Muscle layer of duodenum (tissue), 2 donors: ENCODE measurements around the gene CAMK2N1.
"Not testable (repeated sequence)": the region's sequence is repeated elsewhere in the genome, so short reads cannot be mapped to it uniquely, and the experiment has no call there.

Experiments used
- H3K27ac ChIP-seq: one replicate; pipeline ENCODE4 v1.7.0; 2013; ENCODE audit warnings: mild to moderate bottlenecking, low read length
- H3K27me3 ChIP-seq: one replicate; pipeline ENCODE4 v1.7.0; 2013; ENCODE audit warnings: low read depth, mild to moderate bottlenecking, control low read depth, low read length
- H3K36me3 ChIP-seq, 2 donors: one replicate each; pipeline ENCODE4 v1.7.0; 2013; ENCODE audit warnings: low read length in 2 of 2, control low read depth in 1 of 2, mild to moderate bottlenecking in 1 of 2; ENCODE audit not compliant: insufficient read depth in 2 of 2, control insufficient read depth in 1 of 2
- H3K4me1 ChIP-seq, 2 donors: one replicate each; pipeline ENCODE4 v1.7.0; 2013; ENCODE audit warnings: low read length in 2 of 2, mild to moderate bottlenecking in 2 of 2, control low read depth in 1 of 2, moderate library complexity in 1 of 2; ENCODE audit not compliant: insufficient read depth in 2 of 2, control insufficient read depth in 1 of 2
- H3K4me3 ChIP-seq, 2 donors: one replicate each; pipeline ENCODE4 v1.7.0; 2013; ENCODE audit warnings: low read length in 2 of 2, low read depth in 1 of 2, mild to moderate bottlenecking in 1 of 2
- H3K9me3 ChIP-seq, 2 donors: one replicate each; pipeline ENCODE4 v1.7.0; 2013; ENCODE audit warnings: low read length in 2 of 2, control low read depth in 1 of 2, mild to moderate bottlenecking in 1 of 2; ENCODE audit not compliant: control insufficient read depth in 1 of 2
- donor health status: healthy.

Gene CAMK2N1

GRCh38 chr1:20485527-20486456 is at the start of gene CAMK2N1:
Gene CAMK2N1 (minus strand): TSS chr1:20486210. CDS start chr1:20485379, 831 bp downstream.
- H3K27ac ChIP-seq, result peak within 1 kb of the TSS; percentile 88
- peak within 1 kb of the TSS; percentile 74 to 87 for H3K4me3 ChIP-seq
- no peaks in the 10 kb centered on the region for H3K27me3 ChIP-seq

GRCh38 chr1:20534659-20535417 is 48.8 kb upstream of the CAMK2N1 start:
- H3K4me1 ChIP-seq, result no peaks in the 10 kb centered on the region
- no peak overlapping the region for H3K27ac ChIP-seq
- no peak overlapping the region for H3K4me3 ChIP-seq
- no peaks in the 10 kb centered on the region for H3K9me3 ChIP-seq
- H3K36me3 ChIP-seq, result no peaks in the 10 kb centered on the region
- H3K27me3 ChIP-seq, result peaks cover 7% of the 10 kb centered on the region

More at GRCh38 chr1:20485527-20486456, at the start of gene CAMK2N1:
- H3K9me3 ChIP-seq, result no peaks in the 10 kb centered on the region
- H3K36me3 ChIP-seq, result no peaks in the 10 kb centered on the region
- peaks cover 0 to 35% of the 10 kb centered on the region in 2 donors for H3K4me1 ChIP-seq

- Histone ChIP-seq H3K27ac (no peak overlapping the region), H3K4me1 (no peaks in the 10 kb centered on the region), H3K9me3 (no peaks in the 10 kb centered on the region), H3K36me3 (no peaks in the 10 kb centered on the region), H3K27me3 (peaks cover 7% of the 10 kb centered on the region), H3K4me3 (no peak overlapping the region)
Measured at GRCh38 chr1:20533635-20534034, 47.6 kb upstream of the CAMK2N1 start.

GRCh38 chr1:20530901-20531300 is 44.9 kb upstream of the CAMK2N1 start:
- Histone ChIP-seq H3K4me3 (no peak overlapping the region), H3K27ac (no peak overlapping the region), H3K9me3 (no peaks in the 10 kb centered on the region), H3K36me3 (no peaks in the 10 kb centered on the region), H3K27me3 (peaks cover 7% of the 10 kb centered on the region), H3K4me1 (no peaks in the 10 kb centered on the region)

GRCh38 chr1:20530306-20530705 is 44.3 kb upstream of the CAMK2N1 start:
- H3K27ac ChIP-seq, result no peak overlapping the region
- peaks cover 7% of the 10 kb centered on the region for H3K27me3 ChIP-seq
- H3K4me1 ChIP-seq, result no peaks in the 10 kb centered on the region
- no peak overlapping the region for H3K4me3 ChIP-seq
- no peaks in the 10 kb centered on the region for H3K36me3 ChIP-seq
- H3K9me3 ChIP-seq, result no peaks in the 10 kb centered on the region

- Histone ChIP-seq H3K4me3 (no peak overlapping the region), H3K9me3 (no peaks in the 10 kb centered on the region), H3K27me3 (peaks cover 7% of the 10 kb centered on the region), H3K36me3 (no peaks in the 10 kb centered on the region), H3K4me1 (no peaks in the 10 kb centered on the region), H3K27ac (no peak overlapping the region)
Measured at GRCh38 chr1:20528221-20528620, 42.2 kb upstream of the CAMK2N1 start.

- H3K36me3 ChIP-seq, result no peaks in the 10 kb centered on the region
- peaks cover 0 to 4% of the 10 kb centered on the region in 2 donors for H3K4me1 ChIP-seq
- no peak overlapping the region for H3K4me3 ChIP-seq
- no peak overlapping the region for H3K27ac ChIP-seq
- no peaks in the 10 kb centered on the region for H3K9me3 ChIP-seq
- H3K27me3 ChIP-seq, result peaks cover 7% of the 10 kb centered on the region
Measured at GRCh38 chr1:20526267-20526666, 40.3 kb upstream of the CAMK2N1 start.

- Histone ChIP-seq H3K9me3 (no peaks in the 10 kb centered on the region), H3K36me3 (no peaks in the 10 kb centered on the region), H3K4me1 (peaks cover 0 to 4% of the 10 kb centered on the region in 2 donors), H3K4me3 (peak overlapping the region in 1 of 2 donors; percentile 26), H3K27me3 (no peaks in the 10 kb centered on the region), H3K27ac (no peak overlapping the region)
Measured at GRCh38 chr1:20521960-20522861, 36.2 kb upstream of the CAMK2N1 start.

- H3K9me3 ChIP-seq, H3K4me1 ChIP-seq, H3K27me3 ChIP-seq, H3K36me3 ChIP-seq, H3K4me3 ChIP-seq, H3K27ac ChIP-seq: not testable (repeated sequence)
Measured at GRCh38 chr1:20519609-20520262, 33.7 kb upstream of the CAMK2N1 start.

- H3K36me3 ChIP-seq, result no peaks in the 10 kb centered on the region
- no peaks in the 10 kb centered on the region for H3K9me3 ChIP-seq
- H3K27me3 ChIP-seq, result no peaks in the 10 kb centered on the region
- H3K4me1 ChIP-seq, result peaks cover 0 to 13% of the 10 kb centered on the region in 2 donors
- H3K4me3 ChIP-seq, result no peak overlapping the region
- H3K27ac ChIP-seq, result no peak overlapping the region
Measured at GRCh38 chr1:20511518-20512428, 25.8 kb upstream of the CAMK2N1 start.
